ENCODE measurements around the gene KCNMB3.
"Not testable (repeated sequence)": the region's sequence is repeated elsewhere in the genome, so short reads cannot be mapped to it uniquely, and the experiment has no call there.

The KCNMB3 gene

GRCh38 chr3:179250803-179251476 is at the start of gene KCNMB3:
Gene KCNMB3 (minus strand): TSS chr3:179251114. CDS start chr3:179250990, 124 bp downstream.
- no peak for DNase-seq

- DNase-seq = no peak
These were observed 49.2 kb upstream of the KCNMB3 start for GRCh38 chr3:179299999-179300613.

GRCh38 chr3:179299316-179299715 is 48.4 kb upstream of the KCNMB3 start:
- no peak for DNase-seq

- DNase-seq = no peak
These were observed 47.2 kb upstream of the KCNMB3 start for GRCh38 chr3:179297971-179298725.

- DNase-seq = no peak
These were observed 41.5 kb upstream of the KCNMB3 start for GRCh38 chr3:179292450-179292849.

- DNase-seq = no peak
These were observed 38.4 kb upstream of the KCNMB3 start for GRCh38 chr3:179289295-179289694.

- no peak for DNase-seq
These were observed 37.9 kb upstream of the KCNMB3 start for GRCh38 chr3:179288845-179289244.

GRCh38 chr3:179286331-179286730 is 35.4 kb upstream of the KCNMB3 start:
- no peak for DNase-seq

- no peak for DNase-seq
These were observed 30.9 kb upstream of the KCNMB3 start for GRCh38 chr3:179281825-179282224.

GRCh38 chr3:179279837-179280236 is 28.9 kb upstream of the KCNMB3 start:
- no peak for DNase-seq

GRCh38 chr3:179278932-179279693 is 28.2 kb upstream of the KCNMB3 start:
- DNase-seq = no peak

GRCh38 chr3:179278151-179278550 is 27.2 kb upstream of the KCNMB3 start:
- no peak for DNase-seq

GRCh38 chr3:179276743-179277142 is 25.8 kb upstream of the KCNMB3 start:
- DNase-seq = no peak

- DNase-seq = no peak
These were observed 25.1 kb upstream of the KCNMB3 start for GRCh38 chr3:179276001-179276400.

GRCh38 chr3:179274434-179274833 is 23.5 kb upstream of the KCNMB3 start:
- not testable (repeated sequence) for DNase-seq

GRCh38 chr3:179272385-179272784 is 21.5 kb upstream of the KCNMB3 start:
- no peak for DNase-seq

GRCh38 chr3:179269152-179269707 is 18.3 kb upstream of the KCNMB3 start:
- no peak for DNase-seq

- DNase-seq = no peak
These were observed 17.6 kb upstream of the KCNMB3 start for GRCh38 chr3:179268400-179269051.

- no peak for DNase-seq
These were observed 15.8 kb upstream of the KCNMB3 start for GRCh38 chr3:179266701-179267211.

- DNase-seq = no peak
These were observed 15.0 kb upstream of the KCNMB3 start for GRCh38 chr3:179265875-179266274.

- no peak for DNase-seq
These were observed 14.2 kb upstream of the KCNMB3 start for GRCh38 chr3:179265092-179265491.

- no peak for DNase-seq
These were observed 13.5 kb upstream of the KCNMB3 start for GRCh38 chr3:179264449-179264848.

Data from NCI-H2107 (cell line).